ENCODE data around the gene CNOT3. TPM values are rescaled to one million over a fixed set of nuclear protein-coding genes. Genes with fewer than 3 reads are reported as not detected.

Gene CNOT3
- total and polyA plus RNA-seq, 2 donors (not counting 1 experiment from before 2014, with no cell fraction given) = 28.1 to 82.1 TPM

DNA sequence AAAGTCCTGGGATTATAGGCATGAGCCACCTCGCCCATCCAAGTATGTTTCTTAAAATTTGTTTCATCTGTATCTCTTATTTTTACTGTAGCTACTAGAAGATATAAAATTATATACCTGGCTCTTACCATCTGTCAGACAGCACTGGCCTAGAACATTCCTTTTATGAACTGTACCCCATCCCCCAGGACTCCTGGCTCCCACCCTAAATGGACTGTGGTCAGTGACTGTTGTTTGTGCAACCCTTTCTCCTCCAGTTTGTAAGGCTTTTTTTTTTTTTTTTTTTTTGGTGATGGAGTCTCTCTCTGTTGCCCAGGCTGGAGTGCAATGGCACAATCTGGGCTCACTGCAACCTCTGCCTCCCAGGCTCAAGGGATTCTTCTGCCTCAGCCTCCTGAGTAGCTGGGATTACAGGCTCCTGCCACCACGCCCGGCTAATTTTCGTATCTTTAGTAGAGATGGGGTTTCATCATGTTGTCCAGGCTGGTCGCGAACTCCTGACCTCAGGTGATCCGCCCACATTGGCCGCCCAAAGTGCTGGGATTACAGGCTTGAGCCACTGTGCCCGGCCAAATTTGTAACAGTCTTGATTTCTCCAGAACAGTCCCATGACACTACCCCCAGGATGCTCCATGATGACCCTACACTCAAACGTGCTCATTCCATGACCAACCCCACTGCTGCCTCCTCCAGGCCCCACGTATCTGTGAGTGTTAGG lies 32.4 kb upstream of the CNOT3 start:
- ChIA-PET POLR2A (interaction anchor here (0.7 kb wide), 2 partner anchors 39 to 92 kb away, joined by 4 to 9 read pairs; no protein-coding TSS in a partner anchor), CTCF (no interaction called here)
- H3K27ac Mint-ChIP-seq = no peak overlapping the region
- intact Hi-C loops (cut with micrococcal nuclease) = loop anchor here (5.0 kb wide), 1 partner anchor 908 kb away; no protein-coding TSS in a partner anchor
- WGBS (ENCODE audit: insufficient coverage) = 95% methylated on average over 5 of the region's 11 CpGs
- H3K4me1 ChIP-seq (ENCODE audit: control insufficient read depth in 2 of 2, insufficient read depth in 2 of 2, low read length in 2 of 2) = peaks cover 6 to 13% of the 10 kb centered on the region in 2 donors
- H3K4me3 ChIP-seq (ENCODE audit: control extremely low read depth in 1 of 5, extremely low read depth in 1 of 5, insufficient read depth in 1 of 5, low read depth in 2 of 5, low read length in 4 of 5) = no peak overlapping the region
- H3K79me2 ChIP-seq (ENCODE audit: control insufficient read depth, insufficient read depth, low read length) = peaks cover 48% of the 10 kb centered on the region
- H3K9me3 ChIP-seq (ENCODE audit: control extremely low read depth in 1 of 3, control insufficient read depth in 2 of 3, insufficient read depth in 1 of 3, low read length in 2 of 3) = peaks cover 0 to 8% (median 0%) of the 10 kb centered on the region in 3 donors
- peaks cover 20% of the 10 kb centered on the region for H3K4me1 Mint-ChIP-seq
- no peak overlapping the region for H3K4me3 Mint-ChIP-seq
- no peak for DNase-seq
- H3K4me2 ChIP-seq (replicated peaks; ENCODE audit: low read depth, low read length, poor library complexity, severe bottlenecking) = no peak overlapping the region
- H4K20me1 ChIP-seq (ENCODE audit: control insufficient read depth, insufficient read depth, low read length, poor library complexity, severe bottlenecking) = peaks cover 9% of the 10 kb centered on the region
- no peaks in the 10 kb centered on the region for H3K9me3 Mint-ChIP-seq (ENCODE audit: insufficient read depth)
- TF ChIP-seq, protein P1, sequence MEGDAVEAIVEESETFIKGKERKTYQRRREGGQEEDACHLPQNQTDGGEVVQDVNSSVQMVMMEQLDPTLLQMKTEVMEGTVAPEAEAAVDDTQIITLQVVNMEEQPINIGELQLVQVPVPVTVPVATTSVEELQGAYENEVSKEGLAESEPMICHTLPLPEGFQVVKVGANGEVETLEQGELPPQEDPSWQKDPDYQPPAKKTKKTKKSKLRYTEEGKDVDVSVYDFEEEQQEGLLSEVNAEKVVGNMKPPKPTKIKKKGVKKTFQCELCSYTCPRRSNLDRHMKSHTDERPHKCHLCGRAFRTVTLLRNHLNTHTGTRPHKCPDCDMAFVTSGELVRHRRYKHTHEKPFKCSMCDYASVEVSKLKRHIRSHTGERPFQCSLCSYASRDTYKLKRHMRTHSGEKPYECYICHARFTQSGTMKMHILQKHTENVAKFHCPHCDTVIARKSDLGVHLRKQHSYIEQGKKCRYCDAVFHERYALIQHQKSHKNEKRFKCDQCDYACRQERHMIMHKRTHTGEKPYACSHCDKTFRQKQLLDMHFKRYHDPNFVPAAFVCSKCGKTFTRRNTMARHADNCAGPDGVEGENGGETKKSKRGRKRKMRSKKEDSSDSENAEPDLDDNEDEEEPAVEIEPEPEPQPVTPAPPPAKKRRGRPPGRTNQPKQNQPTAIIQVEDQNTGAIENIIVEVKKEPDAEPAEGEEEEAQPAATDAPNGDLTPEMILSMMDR (IDR thresholded peaks at IDR 0.05) = no peak
- H3K27ac ChIP-seq (ENCODE audit: low read length in 2 of 2) = no peak overlapping the region
- no peaks in the 10 kb centered on the region for H3K27me3 ChIP-seq (replicated peaks in 1 of 4; ENCODE audit: control extremely low read depth in 1 of 4, control insufficient read depth in 3 of 4, insufficient read depth in 4 of 4, low read length in 3 of 4)
- H3K36me3 ChIP-seq (replicated peaks in 1 of 2; ENCODE audit: control extremely low read depth in 1 of 2, control insufficient read depth in 1 of 2, extremely low read depth in 1 of 2, insufficient read depth in 2 of 2, low read length in 1 of 2) = peaks cover 0 to 26% of the 10 kb centered on the region in 2 experiments
- no peak overlapping the region for H2AFZ ChIP-seq (ENCODE audit: insufficient read depth, low read depth, low read length, poor library complexity, severe bottlenecking)
- no peak for ATAC-seq (ENCODE audit: low read depth)
- H3K9ac ChIP-seq (ENCODE audit: low read length) = no peak overlapping the region
- no peaks in the 10 kb centered on the region for H3K27me3 Mint-ChIP-seq

DNA sequence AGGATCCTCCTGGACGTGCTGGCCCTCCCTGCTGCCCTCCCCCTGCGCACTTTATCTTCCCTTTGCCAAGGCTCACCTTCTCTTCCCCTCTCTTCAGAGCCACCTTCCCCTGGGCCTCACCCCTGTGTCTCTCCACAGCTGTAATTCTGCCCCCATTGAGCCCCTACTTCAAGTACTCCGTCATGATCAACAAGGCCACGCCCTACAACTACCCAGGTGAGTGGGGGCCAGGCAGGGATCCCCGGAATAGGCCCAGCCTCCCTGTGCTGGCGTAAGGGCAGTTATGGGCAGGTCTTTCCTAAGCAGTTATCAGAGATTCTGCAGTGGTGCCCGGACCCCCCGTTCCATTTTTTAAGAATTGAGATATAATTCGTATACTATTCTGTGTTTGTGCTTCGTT lies 31.8 kb upstream of the CNOT3 start:
- H3K4me3 Mint-ChIP-seq = peak overlapping the region; percentile 24
- H3K4me3 ChIP-seq (ENCODE audit: control extremely low read depth in 1 of 5, extremely low read depth in 1 of 5, insufficient read depth in 1 of 5, low read depth in 2 of 5, low read length in 4 of 5) = no peak overlapping the region
- no peaks in the 10 kb centered on the region for H3K9me3 Mint-ChIP-seq (ENCODE audit: insufficient read depth)
- peaks cover 9% of the 10 kb centered on the region for H4K20me1 ChIP-seq (ENCODE audit: control insufficient read depth, insufficient read depth, low read length, poor library complexity, severe bottlenecking)
- peaks cover under 1 to 32% of the 10 kb centered on the region in 2 experiments for H3K36me3 ChIP-seq (replicated peaks in 1 of 2; ENCODE audit: control extremely low read depth in 1 of 2, control insufficient read depth in 1 of 2, extremely low read depth in 1 of 2, insufficient read depth in 2 of 2, low read length in 1 of 2)
- CTCF ChIA-PET = interaction anchor here (0.6 kb wide), 1 partner anchor 233 kb away, joined by 3 read pairs; no protein-coding TSS in a partner anchor
- H2AFZ ChIP-seq (ENCODE audit: insufficient read depth, low read depth, low read length, poor library complexity, severe bottlenecking) = no peak overlapping the region
- no peak overlapping the region for H3K27ac Mint-ChIP-seq
- ATAC-seq (ENCODE audit: low read depth) (no peak), DNase-seq (peak; percentile 7)
- peaks cover 6 to 13% of the 10 kb centered on the region in 2 donors for H3K4me1 ChIP-seq (ENCODE audit: control insufficient read depth in 2 of 2, insufficient read depth in 2 of 2, low read length in 2 of 2)
- intact Hi-C loops (cut with micrococcal nuclease) = no loop called here
- POLR2A ChIA-PET = interaction anchor here (0.7 kb wide), 1 partner anchor 39 kb away, joined by 9 read pairs; no protein-coding TSS in a partner anchor
- TF ChIP-seq, protein P1 (IDR thresholded peaks at IDR 0.05) = no peak
- TF ChIP-seq EZH2 (IDR thresholded peaks at IDR 0.05; ENCODE audit: borderline replicate concordance, insufficient read depth, low read depth, low read length, poor library complexity, severe bottlenecking) = no peak
- H3K27ac ChIP-seq (ENCODE audit: low read length in 2 of 2) = no peak overlapping the region
- no peaks in the 10 kb centered on the region for H3K27me3 ChIP-seq (replicated peaks in 1 of 4; ENCODE audit: control extremely low read depth in 1 of 4, control insufficient read depth in 3 of 4, insufficient read depth in 4 of 4, low read length in 3 of 4)
- H3K9me3 ChIP-seq (ENCODE audit: control extremely low read depth in 1 of 3, control insufficient read depth in 2 of 3, insufficient read depth in 1 of 3, low read length in 2 of 3) = peaks cover 0 to 8% (median 0%) of the 10 kb centered on the region in 3 donors
- no peaks in the 10 kb centered on the region for H3K27me3 Mint-ChIP-seq
- H3K4me2 ChIP-seq (replicated peaks; ENCODE audit: low read depth, low read length, poor library complexity, severe bottlenecking) = no peak overlapping the region
- no peak overlapping the region for H3K9ac ChIP-seq (ENCODE audit: low read length)
- peaks cover 55% of the 10 kb centered on the region for H3K79me2 ChIP-seq (ENCODE audit: control insufficient read depth, insufficient read depth, low read length)
- WGBS (ENCODE audit: insufficient coverage) = 96% methylated on average over 10 of the region's 10 CpGs
- peaks cover 20% of the 10 kb centered on the region for H3K4me1 Mint-ChIP-seq
